Mononuclear cell (primary cell): ENCODE measurements around the gene MSRB1. TPM values are rescaled to one million over a fixed set of nuclear protein-coding genes. Genes with fewer than 3 reads are reported as not detected.
"Not testable (repeated sequence)": the region's sequence is repeated elsewhere in the genome, so short reads cannot be mapped to it uniquely, and the experiment has no call there.

ENCODE experiments used
- H3K27me3 ChIP-seq: 2 replicates; pipeline ENCODE4 v1.6.0; 2011; ENCODE audit warnings: low read length, control low read depth; ENCODE audit not compliant: insufficient read depth
- H3K4me1 ChIP-seq: 2 replicates; pipeline ENCODE4 v1.5.1; 2011; ENCODE audit warnings: mild to moderate bottlenecking, low read length, control low read depth; ENCODE audit not compliant: insufficient read depth
- H3K4me3 ChIP-seq: 2 replicates; pipeline ENCODE4 v1.5.1; 2011; ENCODE audit warnings: mild to moderate bottlenecking, low read length, moderate library complexity
- H3K9me3 ChIP-seq: 2 replicates; pipeline ENCODE4 v1.5.1; 2011; ENCODE audit warnings: low read depth, mild to moderate bottlenecking, control low read depth, low read length
- total RNA-seq: library from RNA; depleted of rRNA; stranded (reverse); fragments of >200 nt; gene quantifications from one replicate; pipeline ENCODE4 v1.2.3, GENCODE V29; 2012

MSRB1 gene
- total RNA-seq, 1 donor = 5.8 TPM

DNA sequence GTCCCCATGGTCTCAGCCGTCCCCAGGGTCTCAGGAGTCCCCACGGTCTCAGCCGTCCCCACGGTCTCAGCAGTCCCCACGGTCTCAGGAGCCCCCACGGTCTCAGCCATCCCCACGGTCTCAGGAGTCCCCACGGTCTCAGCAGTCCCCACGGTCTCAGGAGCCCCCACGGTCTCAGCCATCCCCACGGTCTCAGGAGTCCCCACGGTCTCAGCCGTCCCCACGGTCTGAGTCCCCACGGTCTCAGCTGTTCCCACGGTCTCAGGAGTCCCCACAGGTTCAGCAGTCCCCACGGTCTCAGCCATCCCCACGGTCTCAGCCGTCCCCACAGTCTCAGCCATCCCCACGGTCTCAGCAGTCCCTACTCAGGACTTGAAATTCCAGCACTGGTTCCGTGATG is 22.9 kb downstream of the MSRB1 start:
- peaks cover 62% of the 10 kb centered on the region for H3K27me3 ChIP-seq
- H3K9me3 ChIP-seq, H3K4me1 ChIP-seq, H3K4me3 ChIP-seq: not testable (repeated sequence)

DNA sequence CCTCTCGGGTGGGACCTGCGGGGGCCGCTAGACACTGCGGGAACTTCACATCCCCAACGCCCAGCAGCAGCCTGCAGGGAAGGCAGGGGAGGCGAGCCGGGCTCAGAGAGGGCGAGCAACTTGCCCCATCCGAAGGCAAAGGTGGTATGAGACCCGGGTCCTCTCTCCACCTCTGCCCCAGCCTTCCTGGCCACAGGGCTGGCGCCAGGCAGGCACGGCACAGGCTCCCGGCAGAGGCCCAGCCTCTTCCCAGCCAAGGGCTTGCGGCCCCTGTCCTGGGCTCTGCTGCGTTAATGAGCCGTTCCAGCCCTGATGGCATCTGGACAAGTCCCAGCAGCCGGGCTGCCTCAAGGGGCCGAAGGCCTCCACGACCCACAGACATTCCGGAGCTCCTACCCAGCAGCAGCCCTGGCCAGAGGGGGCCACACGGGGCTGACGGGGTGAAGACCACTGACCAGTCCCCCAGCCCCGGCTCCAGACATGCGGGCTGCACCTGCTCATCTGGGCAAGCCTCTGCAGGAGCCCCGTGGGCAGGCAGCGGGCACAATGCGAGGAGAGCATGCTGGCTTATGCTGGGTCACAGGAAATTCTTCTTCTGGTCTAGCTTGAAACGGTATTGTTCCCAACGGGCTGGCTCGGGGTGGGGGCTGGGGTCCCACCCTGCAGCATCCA is 23.5 kb downstream of the MSRB1 start:
- Histone ChIP-seq H3K27me3 (peaks cover 62% of the 10 kb centered on the region), H3K4me3 (no peak overlapping the region)

DNA sequence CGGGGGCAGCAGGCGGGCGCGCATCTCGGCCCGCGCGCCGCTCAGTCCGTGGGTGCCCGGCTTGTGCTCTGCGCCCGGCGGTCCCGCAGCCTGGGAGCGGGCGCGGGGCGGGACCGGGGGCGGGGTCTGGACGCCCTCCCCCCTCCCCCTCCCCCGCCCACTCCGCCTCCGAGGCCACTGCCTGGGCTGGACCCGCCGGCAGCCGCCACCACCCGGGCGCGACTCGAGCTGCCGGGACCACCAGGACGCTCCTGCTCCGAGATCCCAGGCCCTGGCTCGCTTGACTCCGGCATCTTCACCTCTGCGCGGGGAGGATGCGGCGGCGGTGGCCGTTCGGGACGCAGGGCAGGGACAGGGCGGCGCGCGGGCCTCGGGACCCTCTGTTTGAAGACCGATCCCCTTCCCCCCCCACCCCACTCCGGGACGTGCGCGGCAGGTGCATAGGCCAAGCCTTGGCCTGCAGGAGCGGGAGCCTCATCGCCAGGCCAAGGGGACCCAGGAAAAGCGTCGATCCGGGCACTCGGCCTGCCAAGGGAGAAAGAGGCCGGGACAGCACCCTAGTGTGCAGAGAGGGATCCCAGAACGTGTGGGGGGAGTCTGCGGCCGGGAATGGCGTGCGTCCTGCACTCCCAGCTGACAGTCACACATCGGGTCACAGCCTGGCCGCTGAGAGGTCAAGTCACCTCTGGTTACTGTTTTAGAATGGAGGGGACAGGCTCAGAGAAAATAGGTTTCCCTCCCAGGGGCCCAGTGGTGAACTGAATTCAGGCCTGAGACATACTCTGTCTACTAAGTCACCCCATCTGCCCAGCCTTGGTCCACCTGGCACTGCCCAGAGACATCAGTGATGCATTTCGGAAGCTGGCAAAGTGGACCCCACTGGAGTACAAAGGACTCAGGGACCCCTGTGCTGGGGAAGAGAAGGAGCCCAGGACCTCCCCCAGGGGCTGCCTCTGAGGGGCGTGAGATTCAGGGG is 24.4 kb downstream of the MSRB1 start, which contains the start of gene HS3ST6:
HS3ST6 (minus strand) TSS at position 65 of the 976 bp plus-strand sequence. CDS start 92 bp downstream, outside the sequence.
- H3K27me3 ChIP-seq = peaks cover 57% of the 10 kb centered on the region
- H3K4me1 ChIP-seq = peaks cover 3% of the 10 kb centered on the region
- H3K9me3 ChIP-seq = no peaks in the 10 kb centered on the region
- H3K4me3 ChIP-seq = no peak within 1 kb of the TSS

More for the DNA sequence above, 23.5 kb downstream of the MSRB1 start:
- Histone ChIP-seq H3K9me3 (no peaks in the 10 kb centered on the region), H3K4me1 (peaks cover 4% of the 10 kb centered on the region)

DNA sequence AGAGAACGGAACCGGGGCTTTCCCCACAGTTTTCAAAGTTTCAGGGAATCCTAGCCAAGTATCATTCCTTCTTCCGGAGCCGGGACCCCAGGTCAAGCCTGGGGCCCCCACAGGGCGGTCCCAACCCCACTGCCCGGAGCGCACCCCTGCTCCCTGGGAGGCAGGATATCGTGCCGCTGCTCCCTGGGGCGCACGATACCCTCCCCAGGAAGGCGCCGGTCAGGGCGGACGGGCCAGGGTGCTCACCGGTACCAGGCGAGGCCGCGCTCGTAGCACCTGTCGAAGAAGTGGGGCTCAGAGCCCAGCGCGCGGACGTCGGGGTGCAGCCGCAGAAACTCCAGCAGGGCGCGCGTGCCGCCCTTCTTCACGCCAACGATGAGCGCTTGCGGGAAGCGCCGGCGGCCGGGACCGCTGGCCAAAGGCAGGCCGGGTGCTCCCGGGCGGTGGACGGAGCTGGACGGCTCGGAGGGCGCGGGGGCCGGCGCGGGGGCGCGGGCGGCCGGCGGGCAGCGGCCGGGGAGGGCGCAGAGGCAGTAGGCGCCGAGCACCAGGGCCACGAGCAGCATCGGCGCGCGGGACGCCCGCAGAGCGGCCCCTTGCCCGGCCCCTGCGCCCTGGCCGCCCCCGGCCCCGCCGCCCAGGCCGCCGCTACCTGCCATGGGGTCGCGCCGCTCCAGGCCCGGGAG is 25.2 kb downstream of the MSRB1 start:
- Histone ChIP-seq H3K9me3 (no peaks in the 10 kb centered on the region), H3K4me1 (no peaks in the 10 kb centered on the region), H3K27me3 (peaks cover 48% of the 10 kb centered on the region), H3K4me3 (no peak overlapping the region)

DNA sequence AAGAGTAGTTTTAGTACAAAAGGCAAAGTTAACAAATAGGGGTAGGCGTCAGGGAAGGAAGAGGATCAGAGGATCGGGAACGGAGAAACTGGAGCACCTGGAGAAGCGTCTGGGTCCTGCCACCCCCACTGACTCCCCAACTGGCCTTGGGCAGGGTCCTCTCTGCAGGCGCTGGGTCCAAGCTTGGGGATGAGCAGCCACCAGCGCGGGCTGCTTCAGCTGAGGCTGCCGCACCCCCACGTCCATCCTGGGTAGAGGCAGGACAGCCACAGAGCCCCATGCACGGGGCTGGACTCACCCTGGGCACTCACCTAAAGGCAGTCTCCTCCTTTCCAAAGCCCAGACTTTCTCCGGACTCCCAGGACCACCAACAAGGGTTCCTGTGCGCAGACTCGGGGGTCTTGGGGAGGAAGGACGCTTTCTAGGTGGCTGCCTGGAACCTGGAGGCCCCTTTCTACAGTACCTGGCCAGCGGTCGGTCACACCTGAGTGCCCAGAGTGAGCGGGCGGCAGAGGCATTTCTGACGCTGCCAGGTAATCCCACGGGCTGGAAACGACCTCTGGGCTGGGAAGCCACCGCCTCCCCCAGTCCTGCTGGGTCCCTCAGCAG is 25.8 kb downstream of the MSRB1 start:
- Histone ChIP-seq H3K4me3 (no peak overlapping the region), H3K4me1 (no peaks in the 10 kb centered on the region), H3K27me3 (peaks cover 42% of the 10 kb centered on the region), H3K9me3 (no peaks in the 10 kb centered on the region)

DNA sequence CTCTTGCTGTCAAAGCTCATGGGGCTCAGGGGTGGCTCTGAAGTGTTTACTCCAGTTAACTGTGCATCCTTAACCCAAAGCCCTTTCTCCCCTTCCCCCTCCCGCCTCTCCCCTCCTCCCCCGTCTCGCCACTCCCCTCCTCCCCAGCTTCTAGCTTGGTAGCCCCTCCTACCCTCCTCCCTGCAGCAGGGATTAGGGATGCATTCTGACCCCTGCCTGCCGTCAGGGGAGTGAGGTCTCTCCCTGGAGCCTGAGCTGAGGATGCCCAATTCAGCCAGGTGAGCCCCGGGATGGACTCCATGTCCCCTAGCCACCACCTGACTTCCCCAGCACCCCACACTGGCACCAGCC is 26.4 kb downstream of the MSRB1 start:
- H3K9me3 ChIP-seq = no peaks in the 10 kb centered on the region
- H3K4me3 ChIP-seq = no peak overlapping the region
- H3K4me1 ChIP-seq = no peaks in the 10 kb centered on the region
- peaks cover 39% of the 10 kb centered on the region for H3K27me3 ChIP-seq

DNA sequence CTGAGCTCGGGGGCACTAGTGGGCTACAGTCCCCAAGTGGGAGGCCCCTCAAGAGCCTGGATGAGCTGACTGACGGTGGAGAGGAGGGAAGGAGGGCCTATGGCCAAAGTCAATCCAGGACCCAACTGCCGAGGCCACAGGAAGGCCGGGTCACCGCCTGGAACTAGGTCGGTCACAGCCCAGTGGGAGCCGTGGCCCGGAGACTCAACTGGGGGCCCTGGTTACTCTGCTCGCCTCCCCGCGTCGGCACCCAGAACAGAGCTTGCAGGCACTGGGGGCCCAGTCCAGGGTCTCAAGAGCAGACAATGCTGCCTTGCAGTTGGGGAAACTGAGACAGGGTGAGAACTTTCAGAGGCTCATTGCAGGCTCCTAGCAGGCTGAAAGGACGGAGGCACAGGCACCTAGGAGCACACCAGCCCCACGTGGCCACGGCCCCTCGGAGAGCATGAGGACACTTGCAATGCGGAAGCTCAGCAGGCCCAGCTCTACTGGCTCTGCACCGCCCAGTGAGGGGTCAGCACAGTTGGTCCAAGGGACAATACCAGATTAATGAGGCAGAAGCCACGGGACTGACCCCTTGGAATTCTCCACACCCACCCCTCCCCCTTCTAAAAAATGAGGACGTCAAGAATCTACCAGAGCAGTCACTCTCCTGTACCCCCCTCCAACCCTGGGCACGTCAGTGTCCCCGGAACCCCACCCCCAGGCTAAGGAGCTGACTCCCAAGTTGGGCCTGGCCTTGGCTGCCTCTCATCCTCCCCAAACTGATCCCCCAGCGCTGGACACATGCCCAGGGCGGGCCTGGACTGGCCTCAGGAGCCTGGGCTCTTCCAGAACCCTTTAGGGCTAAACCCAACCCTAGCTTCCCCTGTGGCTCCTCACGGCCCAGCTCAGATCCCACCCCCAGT is 27.0 kb downstream of the MSRB1 start:
- no peak overlapping the region for H3K4me3 ChIP-seq
- H3K9me3 ChIP-seq = no peaks in the 10 kb centered on the region
- H3K4me1 ChIP-seq = no peaks in the 10 kb centered on the region
- peaks cover 34% of the 10 kb centered on the region for H3K27me3 ChIP-seq

DNA sequence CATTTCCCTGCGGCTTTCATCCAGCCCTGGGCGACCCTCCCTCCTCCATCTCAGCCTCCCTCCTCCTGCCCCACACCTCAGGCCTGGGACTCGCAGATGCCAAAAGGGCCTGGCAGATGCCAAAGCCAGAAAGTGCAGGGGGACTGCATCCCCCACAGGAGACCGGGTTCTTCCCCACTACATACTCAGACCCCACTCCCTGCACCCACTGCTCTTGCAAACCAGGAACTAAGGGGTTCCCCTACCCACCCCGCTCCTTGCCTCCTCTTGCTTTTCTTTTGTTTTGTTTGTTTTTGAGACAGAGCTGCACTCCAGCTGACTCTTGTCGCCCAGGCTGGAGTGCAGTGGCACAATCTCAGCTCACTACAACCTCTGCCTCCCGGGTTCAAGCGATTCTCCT is 28.0 kb downstream of the MSRB1 start:
- H3K9me3 ChIP-seq = no peaks in the 10 kb centered on the region
- H3K4me3 ChIP-seq = no peak overlapping the region
- H3K27me3 ChIP-seq = peaks cover 25% of the 10 kb centered on the region
- H3K4me1 ChIP-seq = no peaks in the 10 kb centered on the region

DNA sequence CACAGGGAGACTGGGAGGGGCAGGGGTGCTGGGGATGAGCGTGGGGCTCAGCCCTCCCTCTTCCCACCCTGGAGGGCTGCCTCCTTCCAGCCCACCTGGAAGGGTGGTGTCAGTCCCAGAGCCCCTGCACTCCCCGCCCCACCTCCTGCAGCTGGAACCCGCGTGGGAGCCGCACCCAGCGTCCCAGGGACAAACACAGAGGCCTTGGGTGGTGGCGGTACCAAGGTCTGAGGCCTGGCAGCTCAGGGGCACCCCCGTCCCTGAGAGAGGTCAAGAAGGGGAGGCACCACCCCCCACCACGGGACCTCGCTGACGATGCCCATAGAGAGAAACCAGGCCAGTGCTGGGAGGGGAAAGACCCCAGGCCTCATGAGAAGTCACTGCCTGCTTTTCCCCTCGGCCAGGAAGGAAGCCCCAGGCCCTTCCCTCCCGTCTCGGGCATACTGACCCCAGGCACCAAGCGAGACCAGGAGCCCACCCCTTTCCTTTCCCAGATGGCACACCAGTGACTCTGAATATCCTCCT is 28.9 kb downstream of the MSRB1 start:
- Histone ChIP-seq H3K9me3 (no peaks in the 10 kb centered on the region), H3K27me3 (peaks cover 17% of the 10 kb centered on the region), H3K4me3 (no peak overlapping the region), H3K4me1 (no peaks in the 10 kb centered on the region)

DNA sequence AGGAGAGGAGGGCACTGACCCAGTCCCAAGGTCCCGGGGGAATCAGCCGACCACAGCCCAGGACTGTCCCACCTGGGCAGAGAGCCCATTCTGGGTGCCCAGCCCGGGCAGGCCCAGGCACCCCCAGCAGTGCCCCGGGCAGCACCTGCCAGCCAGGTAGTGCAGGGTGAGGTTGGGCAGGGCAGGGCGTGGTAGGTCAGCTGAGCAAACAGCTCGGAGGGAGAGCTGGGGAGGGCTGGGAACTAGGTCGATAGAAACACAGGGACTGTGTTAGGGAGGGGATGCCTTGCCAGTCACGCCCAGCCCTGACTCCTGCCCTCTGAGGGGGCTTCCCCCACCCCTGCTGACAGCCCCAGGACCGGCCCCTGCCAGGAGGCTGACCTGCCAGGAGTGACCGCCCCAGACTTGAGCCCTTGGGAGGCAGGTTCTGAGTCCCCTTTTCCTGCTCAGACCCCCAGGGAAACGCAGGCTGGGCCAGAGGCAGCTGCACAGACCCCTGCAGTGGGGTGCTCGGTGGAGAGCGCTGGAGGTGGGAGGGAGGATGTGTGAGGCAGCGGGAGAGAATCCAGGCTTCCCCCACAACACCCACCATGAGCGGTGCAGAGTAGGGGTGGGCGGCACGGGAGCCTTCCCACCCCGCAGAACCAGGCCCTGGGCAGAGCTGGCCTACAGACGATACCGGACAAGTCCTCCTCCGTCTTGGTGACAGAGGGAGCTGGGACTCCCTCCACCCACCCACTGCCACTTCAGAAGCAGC is 29.5 kb downstream of the MSRB1 start:
- Histone ChIP-seq H3K4me3 (no peak overlapping the region), H3K27me3 (peaks cover 12% of the 10 kb centered on the region), H3K9me3 (no peaks in the 10 kb centered on the region), H3K4me1 (no peaks in the 10 kb centered on the region)

DNA sequence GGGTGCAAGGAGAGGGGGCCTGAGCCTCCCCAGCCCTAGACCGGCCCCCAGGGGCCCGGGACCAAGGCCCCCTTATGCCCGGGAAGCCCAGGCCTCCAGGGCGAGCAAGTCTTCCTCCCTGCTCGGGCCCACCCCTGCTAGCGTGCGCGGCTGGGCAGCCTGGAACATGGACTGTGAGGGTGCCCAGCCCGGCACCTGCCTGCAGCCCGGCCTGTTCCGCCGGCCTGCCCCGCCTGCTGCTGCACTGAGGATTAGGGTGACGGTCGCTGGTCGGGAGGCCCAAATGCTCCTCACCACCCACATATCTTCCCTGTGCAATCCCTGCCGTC is 30.8 kb downstream of the MSRB1 start:
- Histone ChIP-seq H3K4me1 (no peaks in the 10 kb centered on the region), H3K27me3 (peaks cover 7% of the 10 kb centered on the region), H3K9me3 (no peaks in the 10 kb centered on the region)

DNA sequence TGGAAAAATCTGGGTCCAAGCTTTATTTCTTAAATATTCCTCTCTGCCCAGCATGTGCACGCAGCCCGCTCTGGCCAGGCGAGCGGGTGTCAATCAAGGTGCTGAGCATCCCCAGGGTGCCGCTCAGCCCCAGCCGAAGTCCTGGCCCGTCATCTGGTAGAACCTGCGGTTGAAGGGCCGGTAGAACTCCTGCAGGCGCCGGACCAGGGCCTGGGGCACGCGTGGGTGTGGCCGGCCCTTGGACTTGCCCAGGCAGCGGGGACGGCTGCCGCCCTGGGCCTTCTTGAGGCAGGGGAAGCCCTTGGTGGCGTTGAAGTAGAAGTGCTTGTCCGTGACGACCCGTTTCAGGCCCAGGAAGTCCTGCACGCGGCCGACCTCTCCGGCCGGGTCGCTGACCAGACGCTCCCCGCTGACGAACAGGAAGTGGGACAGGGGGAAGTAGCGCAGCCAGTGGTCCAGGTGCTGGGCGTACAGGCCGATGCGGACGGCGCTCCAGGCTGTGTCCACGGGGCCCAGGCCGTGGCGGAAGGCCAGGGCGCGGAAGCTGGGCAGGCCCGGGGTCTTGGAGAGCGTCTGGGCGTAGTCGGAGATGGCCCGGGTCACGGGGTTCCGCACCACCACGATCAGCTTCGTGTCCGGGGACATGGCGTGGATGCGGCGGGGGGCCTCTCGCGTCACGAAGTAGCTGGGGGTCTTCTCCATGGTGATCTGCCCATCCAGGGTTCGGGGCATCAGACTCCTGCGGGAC is 31.4 kb downstream of the MSRB1 start:
- Histone ChIP-seq H3K9me3 (no peaks in the 10 kb centered on the region), H3K4me1 (no peaks in the 10 kb centered on the region), H3K27me3 (peaks cover 3% of the 10 kb centered on the region), H3K4me3 (no peak overlapping the region)

More for the DNA sequence above, 30.8 kb downstream of the MSRB1 start:
- no peak overlapping the region for H3K4me3 ChIP-seq
